Activated CD8-positive, alpha-beta memory T cell treated with anti-CD3 and anti-CD28 coated beads, Interleukin-2, amount 50 U/mL, for 1 hour (primary cell): Measurements from ENCODE around the gene SUCLG2.
"Not testable (repeated sequence)": the region's sequence is repeated elsewhere in the genome, so short reads cannot be mapped to it uniquely, and the experiment has no call there.

Source experiments
- DNase-seq: peaks from one replicate; pipeline ENCODE4 v3.0.0-alpha.2; 2020; ENCODE audit errors: extremely low read depth

Gene SUCLG2

GRCh38 chr3:67609709-67610108 is 44.7 kb downstream of the SUCLG2 start:
- no peak for DNase-seq

- no peak for DNase-seq
Measured at GRCh38 chr3:67608034-67608433, 46.4 kb downstream of the SUCLG2 start.

GRCh38 chr3:67605377-67605776 is 49.0 kb downstream of the SUCLG2 start:
- no peak for DNase-seq

GRCh38 chr3:67602816-67603215 is 51.6 kb downstream of the SUCLG2 start:
- no peak for DNase-seq

GRCh38 chr3:67601919-67602608 is 52.3 kb downstream of the SUCLG2 start:
- no peak for DNase-seq

- no peak for DNase-seq
Measured at GRCh38 chr3:67601385-67601784, 53.0 kb downstream of the SUCLG2 start.

GRCh38 chr3:67599821-67600220 is 54.6 kb downstream of the SUCLG2 start:
- DNase-seq: no peak

- no peak for DNase-seq
Measured at GRCh38 chr3:67598814-67599556, 55.4 kb downstream of the SUCLG2 start.

- DNase-seq: no peak
Measured at GRCh38 chr3:67595424-67595823, 59.0 kb downstream of the SUCLG2 start.

GRCh38 chr3:67593761-67594234 is 60.6 kb downstream of the SUCLG2 start:
- DNase-seq: no peak

GRCh38 chr3:67592057-67592456 is 62.4 kb downstream of the SUCLG2 start:
- no peak for DNase-seq

GRCh38 chr3:67587811-67588210 is 66.6 kb downstream of the SUCLG2 start:
- DNase-seq: no peak

- no peak for DNase-seq
Measured at GRCh38 chr3:67587301-67587700, 67.1 kb downstream of the SUCLG2 start.

- not testable (repeated sequence) for DNase-seq
Measured at GRCh38 chr3:67584608-67585007, 69.8 kb downstream of the SUCLG2 start.

- no peak for DNase-seq
Measured at GRCh38 chr3:67580430-67581000, 73.9 kb downstream of the SUCLG2 start.

- DNase-seq: no peak
Measured at GRCh38 chr3:67578416-67578815, 76.0 kb downstream of the SUCLG2 start.

- DNase-seq: no peak
Measured at GRCh38 chr3:67576441-67576840, 78.0 kb downstream of the SUCLG2 start.

GRCh38 chr3:67569324-67569723 is 85.1 kb downstream of the SUCLG2 start:
- DNase-seq: no peak

GRCh38 chr3:67567893-67568292 is 86.5 kb downstream of the SUCLG2 start:
- no peak for DNase-seq

GRCh38 chr3:67564973-67565372 is 89.4 kb downstream of the SUCLG2 start:
- DNase-seq: no peak

GRCh38 chr3:67564008-67564407 is 90.4 kb downstream of the SUCLG2 start:
- no peak for DNase-seq

- DNase-seq: no peak
Measured at GRCh38 chr3:67561667-67562394, 92.6 kb downstream of the SUCLG2 start.
